Measurements from ENCODE around the gene GNAT1. TPM values are rescaled to one million over a fixed set of nuclear protein-coding genes. Genes with fewer than 3 reads are reported as not detected.

GNAT1 gene
- total RNA-seq, 1 donor from 2014 or later: not detected

- no peak for DNase-seq (ENCODE audit: low spot score)
Measured at GRCh38 chr3:50162034-50162883, 29.2 kb upstream of the GNAT1 start.

- DNase-seq (ENCODE audit: low spot score): peak; percentile 93
Measured at GRCh38 chr3:50163572-50164455, 27.6 kb upstream of the GNAT1 start.

GRCh38 chr3:50164481-50164880 lies 26.9 kb upstream of the GNAT1 start:
- no peak for DNase-seq (ENCODE audit: low spot score)

- no peak for DNase-seq (ENCODE audit: low spot score)
Measured at GRCh38 chr3:50164984-50165909, 26.2 kb upstream of the GNAT1 start.

- no peak for DNase-seq (ENCODE audit: low spot score)
Measured at GRCh38 chr3:50165910-50166538, 25.4 kb upstream of the GNAT1 start.

GRCh38 chr3:50166620-50167019 lies 24.8 kb upstream of the GNAT1 start:
- no peak for DNase-seq (ENCODE audit: low spot score)

GRCh38 chr3:50167069-50167840 lies 24.2 kb upstream of the GNAT1 start:
- no peak for DNase-seq (ENCODE audit: low spot score)

GRCh38 chr3:50167841-50168209 lies 23.6 kb upstream of the GNAT1 start:
- no peak for DNase-seq (ENCODE audit: low spot score)

- no peak for DNase-seq (ENCODE audit: low spot score)
Measured at GRCh38 chr3:50168388-50168787, 23.0 kb upstream of the GNAT1 start.

- no peak for DNase-seq (ENCODE audit: low spot score)
Measured at GRCh38 chr3:50168791-50169190, 22.6 kb upstream of the GNAT1 start.

- DNase-seq (ENCODE audit: low spot score): no peak
Measured at GRCh38 chr3:50169232-50169832, 22.1 kb upstream of the GNAT1 start.

GRCh38 chr3:50169858-50170257 lies 21.6 kb upstream of the GNAT1 start:
- DNase-seq (ENCODE audit: low spot score): no peak

GRCh38 chr3:50170689-50171088 lies 20.7 kb upstream of the GNAT1 start:
- DNase-seq (ENCODE audit: low spot score): no peak

GRCh38 chr3:50171540-50172301 lies 19.7 kb upstream of the GNAT1 start:
- no peak for DNase-seq (ENCODE audit: low spot score)

GRCh38 chr3:50172626-50173220 lies 18.7 kb upstream of the GNAT1 start:
- DNase-seq (ENCODE audit: low spot score): no peak

GRCh38 chr3:50173685-50174516 lies 17.5 kb upstream of the GNAT1 start:
- no peak for DNase-seq (ENCODE audit: low spot score)

GRCh38 chr3:50174517-50174895 lies 16.9 kb upstream of the GNAT1 start:
- no peak for DNase-seq (ENCODE audit: low spot score)

All from mesenteric fat pad (tissue), 1 donor.